ENCODE results near the gene SNIP1.

Gene SNIP1

GRCh38 chr1:37553927-37554808, at the start of gene SNIP1:
Gene SNIP1, minus strand, starts transcription at chr1:37554293. Its CDS starts 64 bp downstream, at chr1:37554229.
- DNase-seq (ENCODE audit: low read depth): peak; percentile 92
- TF ChIP-seq MYC (IDR thresholded peaks at IDR 0.05; ENCODE audit: low read depth, low read length): peak; percentile 73
- peak; percentile 71 for TF ChIP-seq POLR2A (IDR thresholded peaks at IDR 0.05; ENCODE audit: extremely low read depth, insufficient read length)
- TF ChIP-seq CTCF (IDR thresholded peaks at IDR 0.05; ENCODE audit: low read depth, low read length): no peak
- peak; percentile 98 for TF ChIP-seq MAX (IDR thresholded peaks at IDR 0.05; ENCODE audit: low read depth, low read length)
- H3K4me3 ChIP-seq (ENCODE audit: low read depth, low read length): peak within 1 kb of the TSS; percentile 97

GRCh38 chr1:37602750-37603694, 48.9 kb upstream of the SNIP1 start:
- H3K4me3 ChIP-seq (ENCODE audit: low read depth, low read length): no peak overlapping the region
- no peak for TF ChIP-seq MYC (IDR thresholded peaks at IDR 0.05; ENCODE audit: low read depth, low read length)
- peak; percentile 81 for TF ChIP-seq CTCF (IDR thresholded peaks at IDR 0.05; ENCODE audit: low read depth, low read length)
- DNase-seq (ENCODE audit: low read depth): peak; percentile 61

GRCh38 chr1:37601441-37601840, 47.3 kb upstream of the SNIP1 start:
- no peak for TF ChIP-seq MYC (IDR thresholded peaks at IDR 0.05; ENCODE audit: low read depth, low read length)
- TF ChIP-seq MAX (IDR thresholded peaks at IDR 0.05; ENCODE audit: low read depth, low read length): no peak
- TF ChIP-seq POLR2A (IDR thresholded peaks at IDR 0.05; ENCODE audit: extremely low read depth, insufficient read length): no peak
- TF ChIP-seq CTCF (IDR thresholded peaks at IDR 0.05; ENCODE audit: low read depth, low read length): no peak
- DNase-seq (ENCODE audit: low read depth): no peak
- no peak overlapping the region for H3K4me3 ChIP-seq (ENCODE audit: low read depth, low read length)

- no peak overlapping the region for H3K4me3 ChIP-seq (ENCODE audit: low read depth, low read length)
- no peak for TF ChIP-seq POLR2A (IDR thresholded peaks at IDR 0.05; ENCODE audit: extremely low read depth, insufficient read length)
- DNase-seq (ENCODE audit: low read depth): no peak
Measured at GRCh38 chr1:37599940-37600339, 45.8 kb upstream of the SNIP1 start.

GRCh38 chr1:37596182-37596667, 42.1 kb upstream of the SNIP1 start:
- peak overlapping the region; percentile 56 for H3K4me3 ChIP-seq (ENCODE audit: low read depth, low read length)
- TF ChIP-seq MYC (IDR thresholded peaks at IDR 0.05; ENCODE audit: low read depth, low read length) (no peak), MAX (IDR thresholded peaks at IDR 0.05; ENCODE audit: low read depth, low read length) (no peak), CTCF (IDR thresholded peaks at IDR 0.05; ENCODE audit: low read depth, low read length) (no peak), POLR2A (IDR thresholded peaks at IDR 0.05; ENCODE audit: extremely low read depth, insufficient read length) (no peak)
- DNase-seq (ENCODE audit: low read depth): no peak
